Osteocyte (in vitro differentiated cells): ENCODE data around the gene SFSWAP. TPM values are rescaled to one million over a fixed set of nuclear protein-coding genes. Genes with fewer than 3 reads are reported as not detected.

Source experiments
- DNase-seq: peaks from one replicate; pipeline ENCODE4 v3.0.0; 2021; ENCODE audit warnings: mixed read lengths; ENCODE audit not compliant: unreplicated experiment; ENCODE audit errors: extremely low spot score
- H3K27ac Mint-ChIP-seq: one replicate; pipeline ENCODE4 v1.8.0; 2021; ENCODE audit warnings: mild to moderate bottlenecking, mixed read lengths; ENCODE audit not compliant: unreplicated experiment
- H3K27me3 Mint-ChIP-seq: one replicate; pipeline ENCODE4 v1.8.0; 2021; ENCODE audit warnings: mixed read lengths; ENCODE audit not compliant: unreplicated experiment
- H3K36me3 Mint-ChIP-seq: one replicate; pipeline ENCODE4 v1.8.0; 2021; ENCODE audit warnings: mixed read lengths; ENCODE audit not compliant: unreplicated experiment
- H3K4me1 Mint-ChIP-seq: one replicate; pipeline ENCODE4 v1.8.0; 2021; ENCODE audit warnings: mixed read lengths; ENCODE audit not compliant: unreplicated experiment
- H3K4me3 Mint-ChIP-seq: one replicate; pipeline ENCODE4 v1.8.0; 2021; ENCODE audit warnings: mild to moderate bottlenecking, moderate library complexity, mixed read lengths; ENCODE audit not compliant: unreplicated experiment
- H3K9me3 Mint-ChIP-seq: one replicate; pipeline ENCODE4 v1.8.0; 2021; ENCODE audit warnings: mixed read lengths; ENCODE audit not compliant: unreplicated experiment
- CTCF ChIP-seq: fragments of 200-600 bp; sonication (generic); IDR thresholded peaks from 2 replicates; pipeline ENCODE4 v1.5.0; 2021; ENCODE audit warnings: antibody characterized with exemption, mild to moderate bottlenecking, moderate library complexity
- total RNA-seq: library from RNA; stranded (reverse); gene quantifications from 2 replicates; pipeline ENCODE4 v1.2.1, GENCODE V29; 2021

The SFSWAP gene
- total RNA-seq, 1 donor from 2014 or later, result 48.0 TPM

GRCh38 chr12:131831635-131832041, 120.7 kb downstream of the SFSWAP start:
- no peak for DNase-seq
- H3K27me3 Mint-ChIP-seq, result peaks cover 7% of the 10 kb centered on the region
- no peak overlapping the region for H3K27ac Mint-ChIP-seq
- H3K36me3 Mint-ChIP-seq, result no peaks in the 10 kb centered on the region
- H3K4me1 Mint-ChIP-seq, result peaks cover 12% of the 10 kb centered on the region
- TF ChIP-seq CTCF, result no peak
- H3K9me3 Mint-ChIP-seq, result no peaks in the 10 kb centered on the region
- no peak overlapping the region for H3K4me3 Mint-ChIP-seq

GRCh38 chr12:131832321-131833231, 121.7 kb downstream of the SFSWAP start:
- no peak overlapping the region for H3K4me3 Mint-ChIP-seq
- no peak for DNase-seq

GRCh38 chr12:131833288-131833895, 122.5 kb downstream of the SFSWAP start:
- DNase-seq, result no peak
- Mint-ChIP-seq H3K9me3 (no peaks in the 10 kb centered on the region), H3K27ac (no peak overlapping the region), H3K4me1 (peaks cover 12% of the 10 kb centered on the region), H3K36me3 (no peaks in the 10 kb centered on the region), H3K27me3 (peaks cover 4% of the 10 kb centered on the region), H3K4me3 (no peak overlapping the region)
- no peak for TF ChIP-seq CTCF

More at GRCh38 chr12:131832321-131833231, 121.7 kb downstream of the SFSWAP start:
- Mint-ChIP-seq H3K36me3 (no peaks in the 10 kb centered on the region), H3K9me3 (no peaks in the 10 kb centered on the region), H3K4me1 (peaks cover 12% of the 10 kb centered on the region), H3K27me3 (peaks cover 4% of the 10 kb centered on the region), H3K27ac (no peak overlapping the region)
- no peak for TF ChIP-seq CTCF

GRCh38 chr12:131833896-131834641, 123.2 kb downstream of the SFSWAP start:
- Mint-ChIP-seq H3K27ac (no peak overlapping the region), H3K4me3 (no peak overlapping the region), H3K36me3 (no peaks in the 10 kb centered on the region), H3K9me3 (no peaks in the 10 kb centered on the region), H3K4me1 (peaks cover 12% of the 10 kb centered on the region), H3K27me3 (peaks cover 4% of the 10 kb centered on the region)
- TF ChIP-seq CTCF, result peak; percentile 53
- DNase-seq, result no peak
